Bronchial epithelial cell (primary cell): ENCODE data around the gene B3GALT6. TPM values are rescaled to one million over a fixed set of nuclear protein-coding genes. Genes with fewer than 3 reads are reported as not detected.

Experiments used
- DNase-seq: peaks from one replicate; pipeline ENCODE4 v3.0.0-alpha.2; 2010; ENCODE audit warnings: low read depth
- FAIRE-seq: peaks from 2 replicates; lab custom pipeline; 2011; peaks lifted over from hg19 to GRCh38; lab: Jason Lieb, UNC
- H3K27me3 ChIP-seq: 2 replicates; pipeline ENCODE4 v1.5.1; 2011; ENCODE audit warnings: low read length; ENCODE audit not compliant: control insufficient read depth, insufficient read depth
- H3K36me3 ChIP-seq: 2 replicates; pipeline ENCODE4 v1.5.1; 2011; ENCODE audit warnings: low read length; ENCODE audit not compliant: control insufficient read depth, insufficient read depth
- H3K4me3 ChIP-seq: 2 replicates; pipeline ENCODE4 v1.5.1; 2011; ENCODE audit warnings: mild to moderate bottlenecking, low read depth, low read length, control low read depth
- CTCF ChIP-seq: IDR thresholded peaks from 2 replicates; pipeline ENCODE4 v1.5.1; 2011; ENCODE audit warnings: mild to moderate bottlenecking, moderate library complexity, low read length, control low read depth, inconsistent platforms; ENCODE audit not compliant: insufficient read depth, severe bottlenecking
- total RNA-seq: library from RNA; depleted of rRNA; stranded (reverse); fragments of >200 nt; gene quantifications from 2 replicates; pipeline ENCODE4 v1.2.1, GENCODE V29; 2014

Gene B3GALT6
- total RNA-seq, 1 donor from 2014 or later, result 24.5 TPM

GRCh38 chr1:1230656-1231399 lies 1.2 kb upstream of the B3GALT6 start:
- TF ChIP-seq CTCF, result peak; percentile 33
- peak; percentile 52 for DNase-seq
- no peaks in the 10 kb centered on the region for H3K27me3 ChIP-seq
- peaks cover 24% of the 10 kb centered on the region for H3K36me3 ChIP-seq
- no peak for FAIRE-seq
- peak overlapping the region; percentile 93 for H3K4me3 ChIP-seq

- FAIRE-seq, result no peak
- no peak for TF ChIP-seq CTCF
- Histone ChIP-seq H3K36me3 (peaks cover 20% of the 10 kb centered on the region), H3K4me3 (peak within 1 kb of the TSS; percentile 93), H3K27me3 (no peaks in the 10 kb centered on the region)
- DNase-seq, result peak; percentile 86
Observed at GRCh38 chr1:1231400-1232207, 433 bp upstream of the B3GALT6 start, which contains the start of gene SDF4. TSS of gene SDF4 (minus strand) at chr1:1232001. CDS start at chr1:1228772, 3,229 bp downstream.

GRCh38 chr1:1232796-1233566 lies 944 bp downstream of the B3GALT6 start:
- no peak for TF ChIP-seq CTCF
- no peak for FAIRE-seq
- no peaks in the 10 kb centered on the region for H3K27me3 ChIP-seq
- H3K4me3 ChIP-seq, result no peak overlapping the region
- DNase-seq, result no peak
- H3K36me3 ChIP-seq, result peaks cover 14% of the 10 kb centered on the region

GRCh38 chr1:1233567-1233892 lies 1.5 kb downstream of the B3GALT6 start:
- FAIRE-seq (no peak), DNase-seq (no peak)
- Histone ChIP-seq H3K27me3 (no peaks in the 10 kb centered on the region), H3K36me3 (peaks cover 9% of the 10 kb centered on the region), H3K4me3 (no peak overlapping the region)
- no peak for TF ChIP-seq CTCF

- no peak for FAIRE-seq
- H3K4me3 ChIP-seq, result no peak overlapping the region
- H3K36me3 ChIP-seq, result peaks cover 7% of the 10 kb centered on the region
- DNase-seq, result no peak
- TF ChIP-seq CTCF, result no peak
- no peaks in the 10 kb centered on the region for H3K27me3 ChIP-seq
Observed at GRCh38 chr1:1234180-1234808, 2.3 kb downstream of the B3GALT6 start.
